Activated CD4-positive, alpha-beta T cell treated with anti-CD3 and anti-CD28 coated beads, Interleukin-2, Interleukin-4, amounts not matched to agents 100 ng/mL and 50 ng/mL, durations not matched to agents 16 hours and 8 hours (primary cell): ENCODE results near the gene GRK3.
"Not testable (repeated sequence)": the region's sequence is repeated elsewhere in the genome, so short reads cannot be mapped to it uniquely, and the experiment has no call there.

Source experiments
- DNase-seq: peaks from one replicate; pipeline ENCODE4 v3.0.0-alpha.2; 2020; ENCODE audit warnings: low spot score

Gene GRK3

GRCh38 chr22:25572708-25573171 is 8.3 kb downstream of the GRK3 start:
- DNase-seq: peak; percentile 24

- no peak for DNase-seq
These were observed 9.4 kb downstream of the GRK3 start for GRCh38 chr22:25573841-25574240.

DNA sequence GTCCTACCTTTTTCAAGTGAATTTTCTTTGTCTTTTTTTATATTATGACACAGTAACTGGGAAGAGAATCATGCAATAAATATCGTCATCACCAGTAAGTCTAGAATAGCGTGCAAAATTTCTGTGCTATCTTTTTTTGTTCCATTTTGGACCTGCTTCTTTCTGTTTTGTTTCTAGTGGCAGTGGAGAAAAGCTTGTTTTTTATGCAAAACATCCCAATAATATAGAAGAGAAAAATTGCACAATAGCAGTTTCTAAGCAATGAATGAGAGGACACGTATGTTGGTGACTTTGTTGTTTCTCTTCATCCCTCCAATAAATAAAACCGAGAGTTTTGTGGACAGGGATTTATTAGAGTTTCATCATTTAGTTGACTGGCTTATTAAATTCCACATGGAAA is 10.3 kb downstream of the GRK3 start:
- DNase-seq: no peak

DNA sequence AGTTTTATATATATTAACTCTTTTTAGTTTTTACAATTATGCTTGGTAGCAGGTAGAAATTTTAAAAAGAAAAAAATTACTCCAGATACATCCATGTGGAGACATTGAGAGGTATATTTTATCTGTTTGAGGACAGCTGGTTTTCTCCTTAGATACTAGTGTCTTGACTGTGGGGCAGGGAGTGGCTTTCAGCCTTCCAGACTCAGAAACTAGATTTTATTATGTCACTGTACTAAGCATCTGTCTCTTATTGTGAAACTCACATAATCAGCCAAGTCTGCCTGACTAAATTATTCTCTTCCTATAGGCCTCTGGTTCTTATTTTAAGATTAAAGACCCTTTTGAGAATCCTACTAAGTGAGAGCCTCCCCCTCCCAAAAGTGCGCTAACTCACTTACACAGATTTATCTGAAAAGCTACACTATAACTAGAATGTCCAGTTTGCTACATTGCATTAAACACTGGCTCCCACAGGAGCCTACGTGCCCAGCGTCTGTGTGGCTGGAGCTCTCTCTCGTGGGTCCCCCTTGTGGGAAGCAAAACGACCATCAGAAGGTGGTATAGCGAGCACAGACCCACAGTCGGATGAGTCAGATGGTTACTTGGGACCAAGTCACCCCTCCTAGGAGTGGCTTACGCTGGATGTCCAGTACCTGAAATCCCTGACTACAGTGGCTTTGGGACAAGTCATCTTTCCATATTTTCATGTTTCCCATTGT is 11.4 kb downstream of the GRK3 start:
- DNase-seq: not testable (repeated sequence)

- DNase-seq: not testable (repeated sequence)
These were observed 17.0 kb downstream of the GRK3 start for GRCh38 chr22:25581452-25581851.

DNA sequence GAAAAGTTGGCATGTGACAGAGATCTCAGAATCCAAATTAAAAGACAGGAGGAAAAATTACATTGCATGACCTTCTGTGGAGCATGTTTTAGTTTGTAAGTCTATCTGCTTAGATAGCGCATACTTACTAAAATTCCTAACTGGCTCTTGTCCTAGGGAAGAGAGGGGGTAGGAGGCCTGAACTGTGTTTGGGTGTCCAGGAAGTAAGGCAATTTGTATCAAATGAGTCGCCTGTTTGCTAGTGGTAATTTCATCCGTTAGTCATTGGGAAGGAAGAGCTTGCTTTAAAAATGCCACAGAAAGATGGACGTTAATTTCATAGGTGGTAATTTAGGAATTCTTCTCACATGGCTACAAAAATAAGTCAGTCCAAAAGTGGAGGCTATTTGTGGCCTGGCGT is 18.5 kb downstream of the GRK3 start:
- DNase-seq: no peak

- not testable (repeated sequence) for DNase-seq
These were observed 20.5 kb downstream of the GRK3 start for GRCh38 chr22:25584993-25585392.

DNA sequence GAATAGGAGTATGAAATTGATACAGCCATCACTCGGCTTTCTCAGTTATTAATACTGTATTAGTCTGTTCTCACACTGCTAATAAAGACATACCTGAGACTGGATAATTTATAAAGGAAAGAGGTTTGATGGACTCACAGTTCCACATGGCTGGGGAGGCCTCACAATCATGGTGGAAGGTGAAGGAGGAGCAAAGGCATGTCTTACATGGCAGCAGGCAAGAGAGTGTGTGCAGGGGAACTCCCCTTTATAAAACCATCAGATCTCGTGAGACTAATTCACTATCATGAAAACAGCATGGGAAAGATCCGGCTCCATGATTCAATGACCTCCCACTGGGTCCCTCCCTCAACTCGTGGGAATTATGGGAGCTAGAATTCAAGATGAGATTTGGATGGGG is 25.2 kb downstream of the GRK3 start:
- DNase-seq: not testable (repeated sequence)

DNA sequence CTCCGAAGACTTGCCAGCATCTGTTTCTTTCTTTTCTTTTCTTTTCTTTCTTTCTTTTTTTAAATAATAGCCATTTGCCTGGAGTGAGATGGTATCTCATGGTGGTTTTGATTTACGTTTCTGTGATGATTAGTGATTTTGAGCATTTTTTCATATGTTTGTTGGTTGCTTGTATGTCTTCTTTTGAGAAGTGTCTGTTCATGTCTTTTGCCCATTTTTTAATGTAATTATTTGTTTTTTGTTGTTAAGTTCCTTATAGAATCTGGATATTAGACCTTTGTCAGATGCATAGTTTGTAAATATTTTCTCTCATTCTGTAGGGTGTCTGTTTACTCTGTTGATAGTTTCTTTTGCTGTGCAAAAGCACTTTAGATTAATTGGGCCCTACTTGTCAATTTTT is 28.8 kb downstream of the GRK3 start:
- not testable (repeated sequence) for DNase-seq

DNA sequence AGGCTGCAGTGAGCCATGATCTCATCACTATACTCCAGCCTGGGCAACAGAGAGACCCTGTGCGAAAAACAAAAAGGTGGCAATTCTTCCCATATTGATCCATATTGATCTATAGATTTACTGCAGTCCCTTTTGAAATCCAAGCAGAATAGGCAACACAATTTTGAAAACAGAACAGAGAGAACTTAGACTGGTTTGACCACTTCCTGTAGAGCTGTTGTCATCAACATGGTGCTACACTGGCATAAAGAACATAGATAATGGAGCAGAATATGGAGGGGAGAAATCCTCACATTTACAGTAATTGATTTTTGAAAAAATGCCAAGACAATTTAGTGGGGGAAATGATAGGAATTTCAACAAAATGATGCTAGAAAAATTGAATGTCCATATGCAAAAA is 34.1 kb downstream of the GRK3 start:
- DNase-seq: no peak

- no peak for DNase-seq
These were observed 38.0 kb downstream of the GRK3 start for GRCh38 chr22:25602445-25602844.

DNA sequence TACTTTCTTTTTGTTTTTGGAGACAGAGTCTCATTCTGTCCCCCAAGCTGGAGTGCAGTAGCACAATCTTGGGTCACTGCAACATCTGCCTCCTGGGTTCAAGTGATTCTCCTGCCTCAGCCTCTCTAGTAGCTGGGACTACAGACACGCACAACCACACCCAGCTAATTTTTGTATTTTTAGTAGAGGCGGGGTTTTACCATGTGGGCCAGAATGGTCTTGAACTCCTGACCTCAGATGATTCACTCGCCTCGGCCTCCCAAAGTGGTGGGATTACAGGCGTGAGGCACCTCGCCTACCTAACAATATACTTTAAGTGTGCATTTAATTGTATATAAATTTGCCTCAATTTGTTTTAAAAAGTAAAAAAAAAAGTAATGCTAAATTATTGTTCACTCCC is 38.4 kb downstream of the GRK3 start:
- no peak for DNase-seq

- DNase-seq: not testable (repeated sequence)
These were observed 40.7 kb downstream of the GRK3 start for GRCh38 chr22:25605146-25605545.

GRCh38 chr22:25605565-25605964 is 41.1 kb downstream of the GRK3 start:
- DNase-seq: not testable (repeated sequence)

DNA sequence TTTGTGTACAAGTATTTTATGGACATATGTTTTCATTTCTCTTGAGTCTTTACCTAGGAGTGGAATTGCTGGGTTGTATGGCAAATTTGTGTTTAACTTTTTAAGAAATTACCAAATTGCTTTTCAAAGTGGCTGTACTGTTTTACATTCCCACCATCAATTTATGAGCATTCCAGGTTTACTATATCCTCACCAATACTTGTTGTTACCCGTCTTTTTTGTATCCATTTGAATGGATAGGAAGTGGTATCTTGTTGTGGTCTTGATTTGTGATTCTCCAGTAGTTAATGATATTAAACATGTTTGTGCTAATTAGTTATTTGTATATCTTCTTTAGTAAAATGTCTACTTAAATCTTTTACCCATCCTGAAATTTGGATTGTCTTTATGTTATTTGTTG is 46.8 kb downstream of the GRK3 start:
- not testable (repeated sequence) for DNase-seq

DNA sequence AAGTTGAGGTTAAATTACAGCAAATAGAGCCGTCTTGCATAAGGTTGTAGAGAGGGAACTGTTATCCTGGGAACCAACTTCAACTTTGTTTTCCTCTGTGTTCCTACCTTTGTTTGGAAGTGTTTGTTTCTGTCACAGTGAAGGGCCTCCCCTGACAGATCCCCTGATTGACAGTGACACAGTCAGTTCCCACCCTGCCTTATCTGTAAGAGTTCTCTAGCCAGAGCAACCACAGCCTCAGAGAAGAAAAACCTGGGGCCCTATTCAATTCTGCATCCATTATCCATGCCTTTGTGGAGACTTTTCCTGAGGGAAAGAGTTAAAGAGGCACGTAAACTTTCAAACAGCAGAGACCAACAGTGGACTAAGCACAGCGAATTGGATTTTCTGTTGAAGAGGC is 48.7 kb downstream of the GRK3 start:
- DNase-seq: not testable (repeated sequence)

DNA sequence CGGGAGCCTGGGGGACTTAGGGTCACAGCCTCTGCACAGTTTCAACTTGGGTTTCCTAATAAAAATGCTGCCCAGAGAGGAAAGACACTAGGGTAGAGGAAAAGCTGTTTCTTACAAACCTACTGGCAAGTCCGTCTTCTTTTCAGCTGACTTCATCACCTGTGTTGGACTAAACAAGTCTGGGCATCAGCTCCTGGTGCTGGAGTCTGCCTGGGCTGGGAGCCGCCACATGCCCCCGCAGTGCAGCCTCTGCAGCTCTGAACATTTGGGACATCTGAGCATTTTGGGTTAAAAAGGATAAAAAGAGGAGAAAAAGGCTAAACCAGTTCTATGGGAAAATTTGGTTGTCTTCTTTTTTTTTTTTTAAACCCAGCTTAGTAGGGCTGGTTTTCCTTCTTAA is 49.1 kb downstream of the GRK3 start:
- DNase-seq: not testable (repeated sequence)

GRCh38 chr22:25614791-25615190 is 50.3 kb downstream of the GRK3 start:
- DNase-seq: not testable (repeated sequence)

DNA sequence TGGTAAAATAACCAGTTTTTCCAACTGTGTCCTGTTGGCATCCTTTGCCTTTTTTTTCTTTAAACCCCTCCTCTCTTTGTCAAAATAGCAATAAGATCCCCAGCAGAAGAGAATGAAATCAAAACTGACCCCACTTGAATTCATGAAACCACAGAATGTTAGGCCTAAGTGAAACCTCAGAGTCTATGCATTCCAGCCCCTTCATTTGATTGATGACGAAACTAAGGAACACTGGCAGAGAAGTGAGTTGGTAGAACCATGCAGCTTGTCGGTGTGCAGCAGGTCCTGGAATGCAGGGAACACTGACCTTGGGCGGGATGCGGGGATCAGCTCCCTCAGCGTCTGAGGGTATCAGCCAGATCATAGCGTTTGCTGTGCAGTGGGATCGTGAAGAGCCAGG is 57.5 kb downstream of the GRK3 start:
- DNase-seq: no peak

GRCh38 chr22:25623310-25623734 is 58.8 kb downstream of the GRK3 start:
- DNase-seq: peak; percentile 86

DNA sequence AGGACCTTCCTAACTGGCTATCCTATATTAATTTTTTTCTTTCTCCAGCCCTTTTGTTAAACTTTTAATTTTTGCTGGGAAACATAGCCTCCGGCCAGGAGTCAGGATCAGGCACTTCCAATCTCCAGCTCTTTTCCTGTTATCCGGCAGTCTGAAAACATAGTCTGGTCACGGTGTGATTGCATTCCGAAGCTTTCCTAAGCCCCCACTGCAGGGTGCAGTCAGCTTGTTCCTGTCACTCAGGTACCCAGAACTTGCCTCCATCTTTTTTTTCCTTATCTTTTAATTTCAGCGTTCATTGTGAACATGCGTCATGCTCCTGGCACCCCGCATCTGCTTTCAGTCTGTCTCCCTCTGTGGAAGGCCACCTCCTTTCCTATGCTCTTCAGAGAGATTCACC is 59.4 kb downstream of the GRK3 start:
- no peak for DNase-seq

- peak; percentile 52 for DNase-seq
These were observed 60.0 kb downstream of the GRK3 start for GRCh38 chr22:25624476-25624875.

- not testable (repeated sequence) for DNase-seq
These were observed 61.5 kb downstream of the GRK3 start for GRCh38 chr22:25625747-25626623.
